Peyer's patch (tissue), 4 donors: ENCODE data around the gene ATP11C.

ENCODE experiments used
- CTCF ChIP-seq, 6 experiments: fragments of 450-650 bp in 4 of 6; fragments of 200-600 bp in 2 of 6; sonication (generic) in 1 of 6; IDR thresholded peaks; one replicate each; pipeline ENCODE4 v1.5.1; 2017 to 2019; ENCODE audit warnings: antibody characterized with exemption in 6 of 6, mild to moderate bottlenecking in 3 of 6, moderate library complexity in 1 of 6
- POLR2A ChIP-seq, 2 donors: fragments of 450-650 bp; IDR thresholded peaks; one replicate each; pipeline ENCODE4 v1.5.1; 2017; ENCODE audit warnings: antibody characterized with exemption in 2 of 2, mild to moderate bottlenecking in 2 of 2, moderate library complexity in 2 of 2

GRCh38 chrX:139691843-139692505 lies 240.9 kb downstream of the ATP11C start:
- TF ChIP-seq CTCF (IDR thresholded peaks at IDR 0.05) (no peak), POLR2A (IDR thresholded peaks at IDR 0.05) (no peak)
